NCI-H345 treated with DMSO at 0.1 percent for 48 hours (cell line): ENCODE measurements around the gene KCTD11.

Experiments used
- DNase-seq: peaks from one replicate; lab custom pipeline; 2025; ENCODE audit not compliant: unreplicated experiment; lab: John Stamatoyannopoulos, UW

KCTD11 gene

GRCh38 chr17:7351665-7352502, at the start of gene KCTD11:
KCTD11 (plus strand) TSS chr17:7352162.
- DNase-seq, result no peak

DNA sequence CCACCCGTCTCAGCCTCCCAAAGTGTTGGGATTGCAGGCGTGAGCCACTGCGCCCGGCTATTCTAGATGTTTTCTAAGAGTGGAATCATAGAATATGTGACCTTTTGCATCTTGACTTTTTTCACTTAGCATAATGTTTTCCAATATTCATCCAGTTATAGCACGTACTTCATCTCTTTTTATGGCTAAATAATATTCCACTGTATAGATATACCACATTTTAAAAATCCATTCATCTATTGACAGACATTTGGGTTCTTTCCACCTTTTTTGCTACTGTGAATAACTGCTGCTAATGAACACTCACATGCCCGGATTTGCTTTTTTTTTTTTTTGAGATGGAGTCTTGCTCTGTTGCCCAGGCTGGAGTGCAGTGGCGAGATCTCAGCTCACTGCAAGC, 47.8 kb upstream of the KCTD11 start:
- no peak for DNase-seq

GRCh38 chr17:7306911-7307685, 44.9 kb upstream of the KCTD11 start, which contains the start of gene EIF5A:
EIF5A (plus strand) TSS chr17:7307628; CDS start chr17:7309636, 2,008 bp downstream.
- DNase-seq, result peak; percentile 90

DNA sequence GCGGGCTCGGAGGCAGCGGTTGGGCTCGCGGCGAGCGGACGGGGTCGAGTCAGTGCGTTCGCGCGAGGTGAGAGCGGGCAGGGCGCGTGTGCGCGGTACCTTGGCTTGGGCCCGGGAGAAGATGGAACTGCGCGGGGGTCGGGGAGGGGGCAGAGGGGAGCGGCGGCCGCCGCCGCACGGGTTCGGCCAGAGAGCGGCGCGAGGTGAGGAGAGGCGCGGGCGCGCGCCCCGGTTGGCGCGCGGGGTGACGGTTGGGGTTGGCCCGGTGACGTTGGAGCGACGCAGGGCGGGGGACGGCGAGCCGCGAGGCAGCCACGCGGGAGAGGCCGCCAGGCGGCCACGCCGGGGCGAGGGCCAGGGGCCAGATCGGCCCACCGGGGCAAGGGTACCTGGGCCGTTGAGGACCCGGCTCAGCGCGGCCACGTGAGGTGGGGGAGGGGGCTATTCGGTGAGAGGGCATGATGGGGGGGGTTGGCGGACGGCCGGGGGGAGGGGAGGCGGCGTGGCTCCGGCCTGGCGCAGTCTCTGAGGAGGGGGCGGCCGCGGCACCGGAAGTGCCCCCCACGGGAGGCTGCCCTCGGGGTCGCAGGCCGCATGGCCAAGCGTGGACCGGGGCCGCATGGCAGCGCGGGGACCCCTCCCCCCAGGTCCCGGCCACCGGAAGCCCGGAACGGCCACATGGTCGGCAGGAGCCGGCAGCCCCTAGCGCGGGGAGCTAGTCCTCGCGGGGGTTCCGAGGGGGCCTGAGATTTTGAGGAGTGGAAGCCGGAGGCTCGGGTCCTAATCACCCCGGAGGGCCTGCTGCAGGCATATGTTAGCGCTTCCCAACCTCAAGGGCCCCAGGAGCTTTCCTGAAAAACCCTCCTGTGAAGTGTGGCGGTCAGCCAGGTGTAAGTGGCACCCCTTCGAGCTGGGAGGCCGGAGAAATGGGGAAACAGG, 44.0 kb upstream of the KCTD11 start:
- no peak for DNase-seq

DNA sequence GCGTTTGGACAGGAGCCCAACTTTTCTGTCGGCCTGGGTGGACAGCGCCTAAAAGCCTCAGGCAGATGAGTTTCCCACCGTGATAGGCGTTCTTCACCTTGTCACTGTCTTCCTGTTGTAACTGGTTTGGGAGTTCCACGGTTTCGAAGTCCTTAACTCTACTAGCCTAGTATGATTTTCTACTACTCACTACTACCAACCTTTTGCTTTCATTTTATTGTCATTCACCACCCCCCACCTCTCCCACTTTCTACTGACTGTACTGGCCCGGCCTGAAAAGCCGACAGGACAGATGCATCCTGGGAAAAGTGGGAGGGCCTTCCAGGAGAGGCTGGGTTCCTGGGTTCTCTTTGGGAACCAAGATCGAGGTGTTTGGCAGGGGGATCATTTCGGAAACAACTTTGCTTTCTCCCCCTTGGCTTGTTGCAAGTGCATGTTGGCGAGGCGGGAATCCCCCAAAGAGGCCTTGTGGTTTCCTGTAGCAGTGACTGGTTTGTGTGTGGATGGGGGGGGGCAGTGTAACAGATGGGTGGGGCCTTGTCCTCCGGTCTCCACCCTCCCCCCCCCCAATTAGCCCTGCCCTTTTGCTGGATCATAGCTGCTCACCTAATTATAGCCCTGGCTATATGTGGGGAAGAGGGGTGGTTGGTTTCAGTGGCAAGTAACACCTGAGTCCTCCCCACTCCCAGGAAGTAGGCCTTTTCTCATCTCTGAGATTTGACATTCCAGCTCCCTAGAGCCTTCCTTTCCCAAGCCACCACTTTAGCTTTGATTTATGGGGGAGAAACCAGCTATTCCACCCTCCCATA, 43.1 kb upstream of the KCTD11 start:
- peak; percentile 39 for DNase-seq

DNA sequence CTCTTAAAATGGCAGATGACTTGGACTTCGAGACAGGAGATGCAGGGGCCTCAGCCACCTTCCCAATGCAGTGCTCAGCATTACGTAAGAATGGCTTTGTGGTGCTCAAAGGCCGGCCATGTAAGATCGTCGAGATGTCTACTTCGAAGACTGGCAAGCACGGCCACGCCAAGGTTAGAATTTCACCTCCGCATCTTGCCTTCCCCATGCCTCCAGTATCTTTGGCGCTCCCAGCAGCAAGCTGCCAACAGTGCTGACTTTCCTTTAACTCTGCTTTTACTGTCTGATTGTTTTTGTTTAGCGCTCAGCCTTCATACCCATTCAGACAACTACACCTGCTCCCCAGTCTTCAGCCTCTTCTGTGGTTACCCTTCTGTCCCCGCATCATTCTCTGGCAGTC, 42.3 kb upstream of the KCTD11 start:
- no peak for DNase-seq

DNA sequence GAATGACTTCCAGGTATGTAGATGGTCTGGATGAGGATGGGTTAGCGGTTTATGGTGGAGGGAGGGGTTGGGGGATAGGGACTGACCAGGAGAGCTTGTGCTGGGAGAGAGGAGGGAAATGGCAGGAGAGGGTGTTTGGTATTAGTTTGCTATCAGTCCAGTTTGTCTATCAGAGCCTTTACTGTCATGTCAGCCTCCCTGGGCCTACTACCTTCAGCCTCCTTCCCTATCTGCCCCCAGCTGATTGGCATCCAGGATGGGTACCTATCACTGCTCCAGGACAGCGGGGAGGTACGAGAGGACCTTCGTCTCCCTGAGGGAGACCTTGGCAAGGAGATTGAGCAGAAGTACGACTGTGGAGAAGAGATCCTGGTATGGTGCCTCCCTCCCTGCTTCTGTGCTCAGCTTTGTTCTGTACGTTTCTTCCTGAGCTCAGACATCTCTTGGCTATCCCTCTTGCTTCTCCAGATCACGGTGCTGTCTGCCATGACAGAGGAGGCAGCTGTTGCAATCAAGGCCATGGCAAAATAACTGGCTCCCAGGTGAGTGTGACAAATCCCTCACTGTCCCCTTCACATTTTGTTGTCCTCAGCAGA, 40.8 kb upstream of the KCTD11 start:
- DNase-seq, result no peak

- no peak for DNase-seq
Measured at GRCh38 chr17:7312432-7313087, 39.4 kb upstream of the KCTD11 start.

DNA sequence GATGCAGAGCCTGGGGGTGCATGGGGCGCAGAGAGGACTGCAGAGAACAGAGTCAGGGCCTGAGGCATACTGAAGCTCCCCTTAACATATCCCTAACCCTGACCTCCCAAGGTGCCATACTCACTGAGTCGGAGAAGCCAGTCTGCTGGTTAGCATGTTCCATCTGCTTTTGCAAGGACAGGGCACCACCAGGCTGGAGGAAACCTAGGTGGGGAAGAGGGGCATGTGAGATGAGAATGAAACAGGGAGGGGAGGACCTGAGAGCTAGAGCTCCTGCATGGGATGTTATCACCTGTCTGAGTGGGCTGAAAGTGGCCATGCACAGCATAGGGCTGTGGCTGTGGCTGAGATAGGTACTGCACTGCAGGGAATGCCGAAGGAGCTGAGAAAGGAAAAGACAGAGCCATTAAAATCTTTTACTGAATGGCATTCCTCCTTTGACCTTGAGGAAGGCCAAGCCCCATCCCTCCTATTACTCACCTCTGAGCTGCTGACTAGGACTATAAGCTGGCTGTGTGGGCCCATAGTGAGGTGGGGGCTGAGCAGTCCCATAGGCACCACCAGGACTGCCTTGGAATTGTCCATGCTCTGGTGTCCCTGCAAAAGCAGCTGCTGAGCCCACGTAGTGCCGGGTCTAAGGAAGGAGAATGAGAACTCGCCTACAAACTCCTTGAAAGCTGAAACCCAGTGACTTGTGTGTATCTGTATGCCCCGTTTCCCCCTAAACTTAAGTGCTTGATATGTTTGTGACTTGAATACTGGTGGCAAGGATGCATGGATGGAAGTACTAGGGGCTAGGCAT, 38.7 kb upstream of the KCTD11 start:
- DNase-seq, result no peak

GRCh38 chr17:7313890-7314718, 37.9 kb upstream of the KCTD11 start:
- DNase-seq, result no peak

- DNase-seq, result peak; percentile 26
Measured at GRCh38 chr17:7314719-7315569, 37.0 kb upstream of the KCTD11 start, which contains the start of gene GPS2. GPS2 (minus strand) TSS chr17:7315360; CDS start chr17:7315052, 308 bp downstream.

DNA sequence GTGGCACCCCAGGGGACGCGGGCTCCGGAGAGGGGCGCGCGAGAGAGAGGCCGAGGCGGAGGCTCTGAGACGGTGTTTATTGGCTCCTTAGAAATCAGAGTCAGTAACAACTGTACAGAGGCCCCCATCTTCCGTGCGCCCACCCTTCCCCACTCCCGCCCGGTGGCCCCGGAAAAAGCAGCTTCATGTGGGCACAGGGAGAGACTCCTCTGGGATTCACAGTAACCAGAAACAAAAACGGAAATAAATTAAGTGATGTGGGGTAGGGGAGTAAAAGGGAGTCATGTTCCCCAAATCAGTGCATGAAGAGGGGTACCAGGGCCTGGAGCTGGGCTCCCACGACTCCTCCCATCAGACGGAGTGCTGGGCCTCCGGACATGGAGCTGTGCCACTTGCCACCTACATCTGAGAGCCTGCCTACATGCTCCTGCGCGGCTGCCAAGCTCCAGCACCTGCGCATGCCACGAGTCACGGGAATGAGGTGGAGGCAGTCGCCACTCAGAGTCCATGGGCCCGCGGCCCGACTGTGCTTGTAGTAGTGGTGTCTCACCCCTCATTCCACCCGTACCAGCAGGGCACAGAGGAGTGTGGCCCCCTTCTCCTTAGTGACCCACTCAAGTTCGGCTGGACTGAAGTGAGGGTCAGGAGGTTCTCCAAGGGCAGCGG, 36.3 kb upstream of the KCTD11 start:
- DNase-seq, result no peak

DNA sequence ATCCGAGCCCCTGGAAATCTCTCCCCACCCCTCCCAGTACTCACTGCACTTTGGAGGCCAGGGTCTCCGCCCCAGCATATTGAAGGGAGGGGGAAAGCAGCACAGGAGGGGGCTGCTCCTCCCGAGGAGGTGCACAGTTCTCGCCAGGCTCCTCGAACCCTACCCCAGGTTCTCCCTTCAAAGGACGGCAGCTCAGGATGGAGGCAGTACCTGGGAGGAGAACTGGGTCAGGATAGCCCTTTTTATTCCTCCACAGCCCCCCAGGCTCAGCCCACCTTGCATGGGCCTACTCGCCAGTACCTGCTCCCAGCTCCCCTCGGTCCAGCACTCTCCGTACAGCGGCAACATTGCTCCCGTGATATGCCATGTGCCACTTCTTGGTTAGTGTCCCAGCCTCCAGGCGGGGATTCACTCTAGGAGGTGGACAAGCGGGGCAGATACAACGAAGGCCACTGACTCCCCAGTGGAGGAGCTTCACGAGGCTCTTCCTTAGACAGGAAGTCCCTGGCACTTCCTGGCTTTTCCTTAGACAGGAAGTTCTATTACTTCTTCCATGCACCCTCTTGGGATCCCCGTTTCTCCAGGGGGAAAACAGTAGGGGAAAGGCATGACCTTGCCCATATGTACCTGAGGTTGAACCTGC, 34.7 kb upstream of the KCTD11 start:
- no peak for DNase-seq

DNA sequence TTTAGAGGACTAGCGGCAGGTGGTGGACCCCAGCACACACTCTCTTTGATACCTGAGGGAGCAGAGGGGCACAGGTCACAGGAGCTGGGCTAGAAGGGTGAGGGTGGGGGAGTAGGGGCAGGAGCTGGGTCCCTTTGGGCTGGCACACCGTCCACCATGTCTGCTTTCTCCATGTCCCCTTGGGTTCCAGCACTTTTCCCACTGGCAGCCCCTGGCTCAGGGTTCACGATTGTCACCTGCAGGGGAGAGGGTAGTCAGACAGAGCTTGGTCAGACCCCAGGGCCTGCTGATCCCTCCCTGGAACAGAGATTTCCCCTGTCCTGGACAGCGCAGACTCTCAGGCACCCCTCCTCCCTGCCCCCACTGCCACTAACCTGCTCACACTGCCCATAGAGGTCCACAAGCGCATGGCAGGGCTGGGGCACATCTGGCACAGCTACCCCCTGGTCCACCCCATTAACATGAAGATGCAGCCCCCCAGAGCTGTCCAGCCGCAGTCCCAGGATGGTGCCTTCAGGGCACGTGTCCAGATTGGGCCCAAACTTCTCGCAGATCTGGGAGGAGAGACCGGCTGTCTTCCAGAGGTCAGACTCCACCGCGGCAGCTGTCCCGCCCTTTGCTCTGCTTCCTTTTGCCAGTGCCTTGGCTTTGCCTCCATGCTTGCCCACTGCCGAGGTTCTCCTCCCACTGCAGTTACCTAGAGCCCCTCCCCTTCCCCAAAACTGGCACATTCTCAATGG, 33.7 kb upstream of the KCTD11 start:
- DNase-seq, result no peak

DNA sequence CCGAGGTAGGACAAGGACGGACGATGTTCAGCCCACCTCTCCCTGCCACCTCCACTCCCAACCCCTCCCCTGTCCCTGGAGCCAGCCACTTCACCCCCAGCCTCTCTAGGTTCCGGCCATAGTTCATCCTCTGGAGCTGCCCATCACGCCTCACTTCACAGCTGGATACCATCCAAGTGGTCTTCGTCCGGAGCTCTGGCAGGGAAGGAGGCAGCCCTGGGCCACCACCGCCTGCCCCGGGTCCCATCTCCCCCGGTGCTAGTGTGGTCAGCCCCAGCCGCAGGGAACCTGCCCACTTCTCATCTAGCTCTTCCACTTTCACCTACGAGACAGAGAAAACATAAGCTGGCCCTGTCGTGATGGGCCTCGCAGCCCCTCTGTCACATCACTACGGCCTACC, 30.5 kb upstream of the KCTD11 start:
- DNase-seq, result no peak
